ENCODE data around the gene CDC42SE2. TPM values are rescaled to one million over a fixed set of nuclear protein-coding genes. Genes with fewer than 3 reads are reported as not detected.

CDC42SE2 gene, protein sequence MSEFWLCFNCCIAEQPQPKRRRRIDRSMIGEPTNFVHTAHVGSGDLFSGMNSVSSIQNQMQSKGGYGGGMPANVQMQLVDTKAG
- total RNA-seq = 11.6 TPM
- long read RNA-seq, partial matches to known transcripts = 1 of 3 reads
- long read RNA-seq, other reads (novel, unspliced or antisense) = 2 of 3 reads

DNA sequence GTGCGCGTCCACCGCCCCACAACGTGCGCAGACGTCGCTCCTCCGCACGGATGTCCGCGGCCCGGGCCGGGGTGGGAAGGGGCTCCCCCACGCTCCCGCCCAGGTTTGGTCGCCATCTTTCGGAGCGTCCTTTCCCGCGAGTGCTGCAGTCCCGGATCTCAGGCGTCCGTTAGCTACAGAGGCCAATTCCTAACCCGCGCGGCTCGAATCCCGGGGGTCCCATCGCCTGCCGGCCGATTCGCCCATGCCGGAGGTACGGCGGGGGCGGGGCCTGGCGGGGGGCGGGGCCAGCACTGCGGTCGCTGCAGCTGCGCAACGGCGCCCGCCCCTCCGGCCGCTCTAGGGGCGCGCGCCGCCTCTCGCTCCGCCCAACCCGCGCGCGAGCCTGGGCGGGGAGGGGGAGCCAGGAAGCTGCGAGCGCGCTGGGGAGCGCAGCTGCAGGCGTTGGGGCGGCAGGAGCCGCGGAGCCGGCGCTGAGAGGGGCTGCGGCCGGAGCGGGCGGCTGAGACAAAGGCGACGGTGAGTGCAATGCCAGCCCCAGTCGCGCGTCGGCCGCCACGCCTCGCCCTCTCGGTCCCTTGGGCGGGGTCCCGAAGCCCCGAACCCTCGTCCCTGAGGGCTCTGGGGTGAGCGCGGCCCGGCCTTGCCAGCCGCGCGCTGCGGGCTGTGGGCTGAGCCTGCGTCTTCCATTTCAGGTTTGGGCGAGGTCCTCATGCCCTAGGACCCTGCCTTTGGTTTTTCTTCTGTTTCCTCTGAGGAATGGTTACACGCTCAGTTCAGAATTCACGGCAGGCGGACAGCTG, at the start of gene CDC42SE2:
Gene CDC42SE2, plus strand, starts transcription at position 406 of the 803 bp plus-strand sequence. CDS start 95,441 bp downstream, outside the sequence.
- intact Hi-C loops (cut with DNase I) = loop anchor here (1.0 to 10.0 kb wide), 3 partner anchors 100 to 153 kb away; no protein-coding TSS in a partner anchor
- DNase-seq (ENCODE audit: missing footprints) (peak; percentile 94), ATAC-seq (peak; percentile 100)

DNA sequence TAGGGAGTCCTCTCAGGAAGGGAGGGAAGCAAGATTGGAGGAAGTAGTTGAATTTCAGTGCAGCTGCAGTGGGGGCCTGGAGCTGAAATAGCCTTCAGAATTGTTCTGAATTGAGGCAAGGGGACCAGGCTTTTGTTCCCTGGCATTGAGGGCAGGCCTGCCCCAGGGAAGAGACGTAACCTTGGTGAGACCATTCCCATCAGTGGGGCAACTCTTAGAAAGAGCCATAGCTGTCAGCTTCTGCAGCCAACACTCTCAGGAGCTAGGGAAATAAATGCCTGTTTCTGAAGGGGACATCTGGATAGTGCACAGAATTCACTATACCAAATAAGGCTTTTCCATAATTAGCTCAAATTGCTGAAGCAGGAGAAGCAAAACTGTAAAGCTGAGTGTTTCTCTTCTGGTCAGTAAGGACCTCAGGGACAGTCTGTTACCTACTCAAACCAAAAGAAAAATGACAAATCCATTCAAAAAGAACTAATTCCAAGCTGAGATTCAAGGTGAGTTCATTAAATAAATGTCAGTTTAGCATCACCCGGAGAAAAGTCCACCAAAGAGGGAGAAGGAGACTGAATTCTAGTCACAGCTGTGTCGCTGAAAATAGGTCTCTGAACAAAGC, 49.1 kb upstream of the CDC42SE2 start:
- ATAC-seq = no peak
- no peak for DNase-seq (ENCODE audit: missing footprints)
- intact Hi-C loops (cut with DNase I) = no loop called here

DNA sequence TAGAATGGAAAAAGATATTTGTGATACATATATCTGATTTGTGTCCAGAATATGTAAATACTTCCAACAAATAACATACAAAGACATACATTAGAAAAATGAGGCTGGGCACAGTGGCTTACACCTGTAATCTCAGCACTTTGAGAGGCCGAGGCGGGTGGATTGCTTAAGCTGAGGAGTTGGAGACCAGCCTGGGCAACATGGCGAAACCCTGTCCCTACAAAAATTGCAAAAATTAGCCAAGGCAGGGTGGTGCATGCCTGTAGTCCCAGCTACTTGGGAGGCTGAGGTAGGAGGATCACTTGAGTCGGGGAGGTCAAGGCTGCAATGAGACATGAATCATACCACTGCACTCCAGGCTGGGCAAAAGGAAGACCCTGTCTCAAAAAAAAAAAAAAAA, 46.1 kb upstream of the CDC42SE2 start:
- intact Hi-C loops (cut with DNase I) = no loop called here
- no peak for ATAC-seq
- DNase-seq (ENCODE audit: missing footprints) = no peak

DNA sequence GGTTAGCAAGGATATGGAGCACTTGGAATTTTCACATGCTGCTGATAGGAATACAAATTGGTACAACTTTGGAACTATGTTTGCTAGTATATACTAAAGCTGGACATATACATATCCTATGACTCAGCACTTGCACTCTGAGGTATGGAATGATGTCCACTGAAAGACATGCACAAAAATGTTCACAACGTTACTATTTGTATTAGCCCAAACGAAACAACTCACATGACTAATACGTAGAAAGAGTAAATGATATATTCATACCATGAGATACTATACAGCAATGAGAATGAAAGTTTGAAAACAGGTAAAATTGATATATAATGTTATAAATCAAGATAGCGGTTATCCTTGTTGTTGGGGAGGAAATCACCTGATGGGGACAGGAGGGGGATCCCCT, 45.5 kb upstream of the CDC42SE2 start:
- DNase-seq (ENCODE audit: missing footprints) = no peak
- ATAC-seq = no peak
- intact Hi-C loops (cut with DNase I) = no loop called here

DNA sequence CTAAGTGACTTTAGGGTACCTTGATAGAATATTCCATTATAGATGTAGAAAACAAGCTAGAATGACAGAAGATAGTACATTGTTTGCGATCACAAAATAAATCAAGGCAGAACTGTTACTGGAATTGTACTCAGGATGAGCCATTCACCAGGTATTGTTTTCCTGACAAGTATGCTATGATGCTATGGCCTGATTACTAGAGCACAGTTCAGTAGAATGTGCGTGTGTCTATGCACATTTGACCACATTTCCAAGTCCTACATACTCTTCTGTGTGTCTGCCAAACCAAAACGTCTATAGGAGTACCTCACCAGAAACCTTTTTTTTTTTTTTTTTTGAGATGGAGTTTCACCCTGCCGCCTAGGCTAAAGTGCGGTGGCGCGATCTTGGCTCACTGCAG, 43.3 kb upstream of the CDC42SE2 start:
- DNase-seq (ENCODE audit: missing footprints) (no peak), ATAC-seq (no peak)
- intact Hi-C loops (cut with DNase I) = no loop called here

DNA sequence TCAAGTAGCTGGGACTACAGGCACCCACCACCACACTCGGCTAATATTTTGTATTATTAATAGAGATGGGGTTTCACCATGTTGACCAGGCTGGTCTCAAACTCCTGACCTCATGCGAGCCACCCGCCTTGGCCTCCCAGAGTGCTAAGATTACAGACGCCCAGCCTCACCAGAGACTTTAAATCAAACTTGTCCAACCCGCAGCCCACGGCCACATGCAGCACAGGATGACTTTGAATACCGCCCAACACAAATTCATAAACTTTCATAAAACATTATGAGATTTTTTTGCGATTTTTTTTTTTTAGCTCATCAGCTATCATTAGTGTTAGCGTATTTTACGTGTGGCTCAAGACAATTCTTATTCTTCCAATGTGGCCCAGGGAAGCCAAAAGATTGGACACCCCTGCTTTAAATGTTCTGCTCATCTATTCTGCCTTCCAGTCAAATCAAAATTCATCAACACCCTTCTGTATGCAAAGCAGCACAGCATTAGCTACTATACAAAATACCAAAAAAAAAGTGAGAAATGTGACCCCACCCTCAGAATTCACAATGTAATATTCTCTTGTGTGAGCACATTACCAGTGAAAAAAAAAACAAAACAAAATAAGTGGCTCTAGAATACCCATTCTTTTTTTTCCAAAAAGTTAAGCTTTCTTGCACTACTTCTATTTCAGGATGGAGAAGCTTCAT, 42.7 kb upstream of the CDC42SE2 start:
- no peak for ATAC-seq
- intact Hi-C loops (cut with DNase I) = no loop called here
- DNase-seq (ENCODE audit: missing footprints) = no peak

DNA sequence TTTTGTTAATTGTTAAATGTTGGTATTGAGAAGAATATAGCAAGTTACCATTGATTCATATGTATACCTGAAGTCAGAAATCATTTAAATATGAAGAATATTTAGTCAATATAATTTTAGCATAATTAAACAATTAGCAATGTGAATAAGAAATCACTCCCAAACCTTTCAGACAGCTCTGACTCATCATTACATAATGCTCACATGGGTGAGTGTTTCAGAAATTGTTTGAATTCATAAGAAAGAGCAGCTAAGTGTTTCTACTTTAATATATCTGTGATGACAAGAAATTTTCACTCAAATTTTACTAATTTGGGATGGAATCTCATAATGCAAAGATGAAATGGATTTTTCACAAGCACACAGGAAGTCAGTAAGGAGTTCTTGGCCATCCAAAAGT, 42.0 kb upstream of the CDC42SE2 start:
- intact Hi-C loops (cut with DNase I) = no loop called here
- DNase-seq (ENCODE audit: missing footprints) = no peak
- no peak for ATAC-seq

DNA sequence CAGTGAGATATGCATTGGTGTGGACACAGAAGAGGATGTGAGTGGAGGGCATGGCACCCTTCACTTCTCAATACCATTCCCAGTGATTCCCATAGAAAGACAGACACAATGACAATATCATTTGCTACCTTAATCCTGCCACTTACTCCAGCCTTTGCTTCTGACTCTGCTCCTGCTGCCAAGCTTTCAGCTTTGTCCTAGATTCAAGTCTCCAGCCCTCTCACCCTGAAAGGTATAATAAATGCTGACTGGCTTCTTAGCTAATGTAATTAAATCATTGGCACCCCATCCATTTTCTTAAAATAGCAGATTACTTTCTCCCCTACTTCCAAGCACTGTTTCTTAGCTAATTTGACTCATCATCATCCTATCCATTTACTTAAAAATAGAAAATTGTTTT, 41.1 kb upstream of the CDC42SE2 start:
- ATAC-seq (no peak), DNase-seq (ENCODE audit: missing footprints) (no peak)
- intact Hi-C loops (cut with DNase I) = no loop called here

DNA sequence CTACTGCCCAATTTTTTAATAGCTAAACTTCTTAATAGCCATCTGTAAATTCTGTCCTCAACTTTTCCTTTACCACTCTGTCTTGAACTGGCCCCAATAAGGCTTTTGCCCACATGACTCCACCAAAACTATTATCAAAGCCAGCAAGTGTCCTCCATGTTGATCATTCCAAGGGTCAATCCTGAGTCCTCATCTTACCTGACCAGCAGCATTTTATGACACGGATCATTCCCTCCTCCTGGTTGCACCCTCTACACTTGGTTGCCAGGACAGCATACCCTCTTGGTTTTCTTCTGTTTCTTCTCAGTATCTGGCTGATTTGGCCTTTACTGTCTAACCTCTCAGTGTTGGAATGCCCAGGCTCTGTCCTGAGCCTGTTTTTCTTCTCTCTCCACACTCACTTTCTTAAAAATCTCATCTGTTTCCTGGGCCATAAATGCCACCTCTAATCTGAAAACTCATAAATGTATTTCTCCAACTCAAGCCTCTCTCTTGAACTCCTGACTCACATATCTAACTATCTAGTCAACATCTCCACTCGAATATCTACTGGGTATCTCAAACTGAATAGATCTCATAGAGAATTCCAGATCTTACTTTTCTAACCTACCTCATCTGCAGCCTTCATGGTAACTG, 40.0 kb upstream of the CDC42SE2 start:
- DNase-seq (ENCODE audit: missing footprints) = no peak
- no peak for ATAC-seq
- intact Hi-C loops (cut with DNase I) = no loop called here

DNA sequence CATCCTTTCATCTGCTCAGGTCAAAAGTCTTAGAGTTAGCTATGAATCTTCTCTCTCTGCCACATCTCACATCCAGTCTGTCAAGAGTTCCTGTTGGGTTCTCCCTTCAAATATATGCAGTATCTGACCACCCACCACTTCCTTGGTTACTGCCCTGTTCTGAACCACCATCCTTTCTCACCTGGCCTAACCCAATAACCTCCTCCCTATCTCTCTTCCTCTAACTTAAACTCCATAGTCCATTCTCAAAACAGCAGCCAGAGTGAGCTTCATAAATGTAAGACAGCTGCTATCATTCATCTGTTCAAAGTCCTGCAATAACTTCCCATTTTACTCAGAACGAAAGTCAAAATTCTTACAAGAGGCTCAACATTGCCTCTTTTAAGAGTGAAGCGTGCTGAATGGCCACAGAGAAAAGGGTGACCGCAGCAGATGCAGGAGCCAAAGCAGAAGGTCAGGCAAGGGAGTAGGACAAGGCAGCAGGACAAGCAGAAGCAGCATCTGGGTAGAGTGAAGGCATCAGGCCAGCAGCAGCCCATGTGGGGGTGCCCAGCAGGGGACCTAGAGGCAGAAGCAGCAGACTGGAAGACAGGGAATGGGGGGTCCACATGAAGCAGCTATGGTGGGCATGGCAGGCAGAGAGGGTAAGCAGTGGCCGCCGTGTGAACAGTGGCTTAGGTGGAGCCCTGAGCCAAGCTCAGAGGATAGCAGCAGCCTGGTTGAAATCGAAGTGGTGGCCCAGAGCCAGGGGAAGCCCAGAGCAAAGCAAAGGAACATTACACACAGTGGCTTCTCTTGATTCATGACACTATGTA, 39.3 kb upstream of the CDC42SE2 start:
- peak; percentile 70 for ATAC-seq
- intact Hi-C loops (cut with DNase I) = no loop called here
- DNase-seq (ENCODE audit: missing footprints) = no peak

DNA sequence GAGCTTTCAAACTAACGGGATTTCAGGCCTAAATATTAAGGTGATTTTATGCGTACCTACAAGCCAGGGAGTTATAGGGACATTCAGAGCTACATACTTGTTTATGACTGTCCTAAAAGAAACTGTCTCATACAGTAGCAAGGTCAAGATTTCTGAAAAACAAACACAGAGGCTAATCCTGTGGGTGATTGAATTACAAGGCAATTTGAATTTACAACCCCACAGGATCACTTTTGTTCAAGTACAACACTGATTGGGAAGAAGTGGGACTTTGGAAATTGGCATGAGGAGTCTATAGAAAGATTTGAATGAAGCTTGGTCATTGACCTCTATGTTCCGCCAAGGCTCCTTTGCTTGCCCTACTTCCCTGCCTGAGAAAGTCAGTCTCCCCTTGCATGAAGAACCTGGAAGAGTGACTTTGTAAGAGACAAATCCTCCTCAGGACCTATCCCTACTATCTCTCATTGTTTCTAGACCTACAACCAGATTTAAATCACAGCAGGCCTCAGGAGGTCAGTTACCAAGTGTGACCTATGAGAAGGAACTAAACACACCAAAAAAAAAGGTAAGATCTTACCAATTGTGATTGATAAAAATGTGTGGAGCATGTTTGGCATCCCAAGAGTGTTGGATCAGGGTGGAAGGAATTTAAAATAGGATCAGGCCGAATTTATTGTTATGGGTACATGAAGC, 38.4 kb upstream of the CDC42SE2 start:
- intact Hi-C loops (cut with DNase I) = no loop called here
- no peak for ATAC-seq
- no peak for DNase-seq (ENCODE audit: missing footprints)

DNA sequence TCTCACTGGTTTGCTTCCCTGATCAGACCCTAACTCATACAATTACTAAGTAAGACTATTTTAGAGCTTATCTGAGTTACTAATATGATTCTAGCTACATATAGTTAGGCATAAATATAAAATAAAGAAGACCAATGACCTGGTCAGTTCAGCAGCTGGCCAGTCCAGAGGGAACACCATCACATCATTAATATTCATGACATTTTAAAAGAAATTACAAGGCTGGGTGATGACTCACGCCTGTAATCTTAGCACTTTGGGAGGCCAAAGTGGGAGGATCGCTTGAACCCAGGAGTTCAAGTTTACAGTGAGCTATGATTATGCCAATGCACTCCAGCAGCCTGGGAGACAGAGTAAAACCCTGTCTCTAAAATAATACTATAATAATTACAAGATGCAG, 37.0 kb upstream of the CDC42SE2 start:
- ATAC-seq = no peak
- intact Hi-C loops (cut with DNase I) = no loop called here
- no peak for DNase-seq (ENCODE audit: missing footprints)

DNA sequence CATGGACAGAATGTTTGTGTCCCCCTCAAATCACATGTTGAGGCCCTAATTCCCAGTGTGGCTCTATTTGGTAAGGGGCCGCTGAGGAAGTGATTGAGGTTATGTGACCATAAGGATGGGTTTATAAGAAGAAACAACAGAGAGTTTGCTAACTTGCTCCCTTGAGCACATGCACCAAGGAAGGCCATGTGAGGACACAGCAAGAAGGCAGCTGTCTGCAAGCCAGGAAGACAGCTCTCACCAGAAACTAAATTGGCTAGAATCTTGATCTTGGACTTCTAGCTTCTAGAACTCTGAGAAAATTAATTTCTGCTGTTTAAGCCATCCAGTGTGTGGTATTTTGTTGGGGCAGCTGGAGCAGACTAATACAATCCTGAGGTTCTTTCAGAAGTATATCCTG, 35.2 kb upstream of the CDC42SE2 start:
- intact Hi-C loops (cut with DNase I) = no loop called here
- no peak for ATAC-seq
- DNase-seq (ENCODE audit: missing footprints) = no peak

DNA sequence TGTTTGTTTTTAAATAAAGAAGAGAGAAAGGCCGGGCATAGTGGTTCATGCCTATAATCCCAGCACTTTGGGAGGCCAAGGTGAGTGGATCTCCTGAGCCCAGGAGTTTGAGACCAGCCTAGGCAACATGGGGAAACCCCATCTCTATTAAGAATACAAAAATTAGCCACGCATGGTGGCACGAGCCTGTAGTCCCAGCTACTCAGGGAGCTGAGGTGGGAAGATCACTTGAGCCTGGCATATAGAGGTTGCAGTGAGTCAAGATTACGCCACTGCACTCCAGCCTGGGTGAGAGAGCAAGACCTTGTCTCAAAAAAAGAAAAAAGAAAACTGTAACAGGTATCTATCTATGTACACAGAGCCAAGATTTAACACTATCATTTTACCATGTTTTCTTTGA, 34.2 kb upstream of the CDC42SE2 start:
- intact Hi-C loops (cut with DNase I) = no loop called here
- DNase-seq (ENCODE audit: missing footprints) (no peak), ATAC-seq (no peak)

DNA sequence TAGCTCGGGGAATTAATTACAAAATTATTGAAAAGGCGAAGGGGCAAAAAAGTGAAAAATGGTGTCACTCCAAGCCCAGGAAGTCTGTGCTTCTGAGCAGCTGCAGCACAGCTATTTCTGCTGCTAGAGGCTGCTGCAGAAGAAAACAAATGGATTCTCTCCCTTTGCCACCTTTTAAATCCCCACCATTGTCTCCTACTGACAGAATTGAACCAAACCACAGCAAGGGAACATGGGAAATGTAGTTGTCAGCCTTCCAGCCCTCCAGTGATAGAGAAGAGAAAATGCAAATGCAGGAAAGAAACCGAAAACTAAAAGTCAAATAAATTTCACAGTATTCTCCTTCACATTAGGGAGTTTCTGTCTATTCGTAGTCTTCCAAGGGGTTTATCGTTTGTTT, 33.4 kb upstream of the CDC42SE2 start:
- intact Hi-C loops (cut with DNase I) = no loop called here
- ATAC-seq (no peak), DNase-seq (ENCODE audit: missing footprints) (no peak)

DNA sequence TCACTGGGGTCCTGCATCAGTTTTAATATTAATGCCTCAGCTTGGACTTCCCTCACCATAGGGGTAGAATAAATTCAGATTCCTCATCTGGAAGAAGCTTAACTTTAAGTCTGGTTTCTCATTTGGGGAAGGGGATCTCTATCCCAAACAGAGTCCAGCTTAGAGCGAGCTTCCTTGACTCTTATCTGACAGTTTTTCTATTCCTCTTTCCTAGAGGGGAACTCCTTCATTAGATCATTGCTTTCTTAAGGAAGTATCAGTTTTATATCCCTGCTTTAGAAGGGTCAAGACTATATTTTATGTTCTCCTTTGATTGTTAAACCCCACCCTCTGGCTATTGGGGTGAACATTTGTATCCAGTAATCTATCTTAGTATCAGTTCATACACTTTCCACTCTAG, 24.2 kb upstream of the CDC42SE2 start:
- DNase-seq (ENCODE audit: missing footprints) (no peak), ATAC-seq (no peak)
- intact Hi-C loops (cut with DNase I) = no loop called here

DNA sequence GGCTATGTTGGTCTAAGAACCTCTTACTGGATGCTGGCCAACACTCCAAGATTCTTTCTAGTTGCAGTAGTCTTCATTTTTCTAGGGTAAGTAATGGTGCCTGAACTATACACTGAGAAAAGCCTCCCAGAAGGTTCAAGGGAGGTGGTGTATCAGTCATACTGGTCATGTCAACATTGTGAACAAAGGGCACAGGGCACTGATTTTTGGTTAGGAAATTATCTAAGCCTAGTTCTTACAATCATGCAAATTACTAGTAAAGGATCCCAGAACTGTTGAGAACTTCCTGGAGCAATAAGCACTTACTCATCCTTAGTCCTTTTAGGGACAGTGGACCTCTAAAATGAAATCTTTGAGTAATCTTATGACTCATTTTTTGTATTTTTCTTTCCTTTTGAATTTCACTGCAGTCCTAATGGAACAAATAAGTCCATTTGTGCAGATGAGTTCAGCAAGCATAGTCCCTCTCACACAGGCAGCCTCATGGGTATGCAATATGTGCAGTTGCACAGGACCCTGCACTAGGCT, 21.1 kb upstream of the CDC42SE2 start:
- intact Hi-C loops (cut with DNase I) = no loop called here
- no peak for DNase-seq (ENCODE audit: missing footprints)

DNA sequence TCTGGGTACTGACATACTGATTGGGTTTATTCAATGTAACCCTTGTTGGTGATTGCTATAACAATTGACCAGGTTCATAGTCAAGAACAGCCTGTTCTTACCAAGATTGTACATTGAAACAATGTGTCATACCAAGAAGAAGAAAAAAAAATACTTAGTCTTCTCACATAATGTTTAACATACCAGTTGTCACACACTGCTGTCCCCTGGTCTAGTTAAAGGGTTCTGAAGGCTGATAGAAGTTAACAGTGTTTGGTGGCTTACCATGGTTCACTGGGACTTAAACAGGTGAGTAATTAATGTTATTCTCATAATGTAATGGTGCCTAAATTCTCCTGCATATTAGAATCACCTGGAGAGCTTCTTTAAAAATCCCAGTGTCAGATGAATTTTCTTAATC, 18.5 kb upstream of the CDC42SE2 start:
- ATAC-seq = no peak
- DNase-seq (ENCODE audit: missing footprints) = no peak
- intact Hi-C loops (cut with DNase I) = no loop called here

More for the DNA sequence above, 21.1 kb upstream of the CDC42SE2 start:
- ATAC-seq = no peak
